HepG2 (cell line): Measurements from ENCODE around the gene DSCAM. TPM values are rescaled to one million over a fixed set of nuclear protein-coding genes. Genes with fewer than 3 reads are reported as not detected.

Source experiments
- ATAC-seq: fragments of 200-7000 bp; cut with Tn5 transposase; 3 replicates; pipeline ENCODE4 v1.9.1; 2020; ENCODE audit warnings: mild to moderate bottlenecking, moderate library complexity
- BruUV-seq: library from RNA; stranded (reverse); fragments of 400-500 nt; replicated peaks from 2 replicates; lab custom pipeline; 2021; lab: Mats Ljungman, UMichigan
- CTCF ChIA-PET: fragments of 300-600 bp; formaldehyde crosslinking; extraction: SDS; loops from one replicate; lab custom pipeline; 2021; ENCODE audit warnings: low total read pairs, inconsistent platforms, low intra/inter-chr PET ratio; lab: Yijun Ruan, JAX
- POLR2A ChIA-PET: fragments of 350-600 bp; sonication (Branson Sonifier 250); formaldehyde crosslinking; loops from one replicate; lab custom pipeline; 2020; ENCODE audit warnings: antibody characterized with exemption, inconsistent platforms; lab: Yijun Ruan, JAX
- DNase-seq: peaks from one replicate; pipeline ENCODE4 v3.0.0-alpha.2; 2015; ENCODE audit warnings: low spot score
- FAIRE-seq: peaks from 3 replicates; lab custom pipeline; 2011; peaks lifted over from hg19 to GRCh38; lab: Jason Lieb, UNC
- H2AFZ ChIP-seq: one replicate; pipeline ENCODE4 v1.6.1; 2011; ENCODE audit warnings: low read length, inconsistent platforms
- H3K27ac ChIP-seq: fragments of 300-600 bp; 3 replicates; pipeline ENCODE4 v1.8.0; 2011; ENCODE audit warnings: mixed run types, mild to moderate bottlenecking, mixed read lengths, low read length, inconsistent platforms; ENCODE audit not compliant: insufficient read depth; ENCODE audit errors: extremely low read length
- H3K27me3 ChIP-seq, 2 experiments: fragments of 200-600 bp in 1 of 2; 2 replicates in 1 of 2; 3 replicates in 1 of 2; pipeline versions ENCODE4 v1.6.0 to v1.8.0; 2011; ENCODE audit warnings: low read length in 2 of 2, mild to moderate bottlenecking in 2 of 2, moderate library complexity in 2 of 2, inconsistent platforms in 1 of 2; ENCODE audit not compliant: insufficient read depth in 2 of 2, control insufficient read depth in 1 of 2
- H3K36me3 ChIP-seq, 2 experiments: fragments of 200-600 bp in 1 of 2; replicated peaks in 1 of 2; 2 replicates in 1 of 2; 3 replicates in 1 of 2; pipeline versions ENCODE4 v1.5.1 to v1.8.0; 2011; ENCODE audit warnings: low read length in 2 of 2, inconsistent platforms in 1 of 2; ENCODE audit not compliant: insufficient read depth in 2 of 2, control insufficient read depth in 1 of 2
- H3K4me1 ChIP-seq: 2 replicates; pipeline ENCODE4 v1.5.1; 2012; ENCODE audit warnings: low read length, inconsistent platforms; ENCODE audit not compliant: insufficient read depth
- H3K4me2 ChIP-seq: 2 replicates; pipeline ENCODE4 v1.6.0; 2011; ENCODE audit warnings: low read depth, low read length, inconsistent platforms
- H3K4me3 ChIP-seq, 3 experiments: fragments of 200-600 bp in 1 of 3; sonication (generic), shearing (Covaris generic) in 1 of 3; replicated peaks in 1 of 3; 2 replicates each; pipeline ENCODE4 v1.5.1; 2011 to 2016; ENCODE audit warnings: low read length in 3 of 3, inconsistent platforms in 2 of 3, low read depth in 2 of 3, mild to moderate bottlenecking in 2 of 3, control low read depth in 1 of 3, mixed read lengths in 1 of 3; ENCODE audit not compliant: insufficient read depth in 1 of 3
- H3K79me2 ChIP-seq: one replicate; pipeline ENCODE4 v1.6.1; 2011; ENCODE audit warnings: low read length, inconsistent platforms; ENCODE audit not compliant: insufficient read depth
- H3K9ac ChIP-seq: 2 replicates; pipeline ENCODE4 v1.6.0; 2011; ENCODE audit warnings: mild to moderate bottlenecking, low read depth, low read length, inconsistent platforms; ENCODE audit not compliant: insufficient read depth
- H3K9me3 ChIP-seq: 2 replicates; pipeline ENCODE4 v1.5.1; 2012; ENCODE audit warnings: mild to moderate bottlenecking, low read length
- H4K20me1 ChIP-seq: 2 replicates; pipeline ENCODE4 v1.6.0; 2011; ENCODE audit warnings: inconsistent platforms, mild to moderate bottlenecking, low read length, moderate library complexity; ENCODE audit not compliant: insufficient read depth
- CSRNP2 ChIP-seq: sonication (generic); formaldehyde crosslinking; conservative IDR thresholded peaks from 2 replicates; pipeline ENCODE4 v1.8.0; 2022; ENCODE audit warnings: low read depth, missing genetic modification reagents
- CTCF ChIP-seq: sonication (generic); formaldehyde crosslinking; IDR thresholded peaks from 2 replicates; pipeline ENCODE4 v1.5.0; 2020; ENCODE audit warnings: mild to moderate bottlenecking, missing genetic modification reagents, moderate library complexity
- ETV5 ChIP-seq: IDR thresholded peaks from 2 replicates; pipeline ENCODE4 v1.6.1; 2018; ENCODE audit warnings: missing biosample characterization, missing genetic modification reagents, inconsistent platforms, borderline replicate concordance
- HDAC6 ChIP-seq: fragments of 200-600 bp; sonication (generic); IDR thresholded peaks from 2 replicates; pipeline ENCODE4 v1.7.0; 2017; ENCODE audit warnings: mild to moderate bottlenecking, antibody characterized with exemption, low read length, low read depth
- HNRNPLL ChIP-seq: fragments of 200-400 bp; formaldehyde crosslinking; IDR thresholded peaks from 2 replicates; pipeline ENCODE4 v1.6.1; 2017; ENCODE audit warnings: mild to moderate bottlenecking, low read depth, low read length; ENCODE audit not compliant: poor library complexity, severe bottlenecking
- HOXA7 ChIP-seq: sonication (generic); formaldehyde crosslinking; IDR thresholded peaks from 2 replicates; pipeline ENCODE4 v1.8.1; 2022; ENCODE audit warnings: mild to moderate bottlenecking, missing genetic modification reagents, moderate library complexity
- KMT2A ChIP-seq: sonication (generic); formaldehyde crosslinking; IDR thresholded peaks from 2 replicates; pipeline ENCODE4 v1.4.0; 2020; ENCODE audit warnings: missing genetic modification reagents
- MAFF ChIP-seq: IDR thresholded peaks from 2 replicates; pipeline ENCODE4 v1.6.1; 2011; ENCODE audit warnings: low read depth, low read length, improper control_type of control experiment
- MAFK ChIP-seq, 2 experiments: IDR thresholded peaks in 1 of 2; conservative IDR thresholded peaks in 1 of 2; 2 replicates each; pipeline ENCODE4 v1.6.1; 2011; ENCODE audit warnings: improper control_type of control experiment in 2 of 2, low read length in 2 of 2
- MNT ChIP-seq: fragments of 450-650 bp; IDR thresholded peaks from 2 replicates; pipeline ENCODE4 v1.6.1; 2016
- RAD21 ChIP-seq: fragments of 450-650 bp; formaldehyde crosslinking; IDR thresholded peaks from 2 replicates; pipeline ENCODE4 v1.5.0; 2020; ENCODE audit warnings: mild to moderate bottlenecking
- STAG1 ChIP-seq: sonication (generic); formaldehyde crosslinking; IDR thresholded peaks from 2 replicates; pipeline ENCODE4 v1.4.0; 2020; ENCODE audit warnings: missing genetic modification reagents
- XRCC5 ChIP-seq: fragments of 200-400 bp; formaldehyde crosslinking; optimal IDR thresholded peaks from 2 replicates; pipeline ENCODE3; 2017; ENCODE audit warnings: mild to moderate bottlenecking, low read length
- ZNF572 ChIP-seq: sonication (generic); formaldehyde crosslinking; IDR thresholded peaks from 2 replicates; pipeline ENCODE4 v1.5.1; 2020; ENCODE audit warnings: mild to moderate bottlenecking, missing genetic modification reagents
- ZNF879 ChIP-seq: sonication (generic); formaldehyde crosslinking; IDR thresholded peaks from 2 replicates; pipeline ENCODE4 v1.8.1; 2023; ENCODE audit warnings: missing genetic modification reagents
- ZNF883 ChIP-seq: sonication (generic); formaldehyde crosslinking; IDR thresholded peaks from 2 replicates; pipeline ENCODE4 v1.5.1; 2020; ENCODE audit warnings: mild to moderate bottlenecking, missing genetic modification reagents; ENCODE audit errors: not compliant biosample characterization
- WGBS: methylation state at CpG from one replicate; pipeline ENCODE4 v1.1.6; 2017; ENCODE audit warnings: low lambda C conversion rate; 5-methylcytosine and 5-hydroxymethylcytosine counted together
- in situ Hi-C: cut with HindIII; loops from 2 replicates; pipeline ENCODE4 v1.10.0; 2017; ENCODE audit warnings: low pct_unique_long_range_greater_than_20kb; ENCODE audit not compliant: extremely low pct_ligation_motif_present
- intact Hi-C: fragments of 100-400 bp; cut with micrococcal nuclease; formaldehyde crosslinking; loops from one replicate; pipeline ENCODE4 v1.10.0; 2022; ENCODE audit not compliant: unreplicated experiment
- polyA plus RNA-seq, 8 experiments: library from polyadenylated mRNA; depleted of rRNA in 3 of 8; stranded (reverse) in 7 of 8; unstranded in 1 of 8; fragments of >200 nt; fragmentation: Illumina TruSeq in 4 of 8; extraction: Trizol in 4 of 8; gene quantifications; 2 replicates each; pipeline versions ENCODE4 v1.2.1 to v1.2.3, GENCODE V29; 2011 to 2016; ENCODE audit warnings: low read depth in 4 of 8, missing spikeins in 1 of 8, mixed read lengths in 1 of 8; ENCODE audit not compliant: insufficient read depth in 1 of 8
- total RNA-seq, 5 experiments: library from RNA; depleted of rRNA; stranded (reverse); fragments of >200 nt; fragmentation: Illumina TruSeq; extraction: Trizol; gene quantifications; 2 replicates each; pipeline ENCODE4 v1.2.3, GENCODE V29; 2016; ENCODE audit warnings: low read depth in 1 of 5

Gene DSCAM
- total and polyA plus RNA-seq, 2 of the 13 experiments (the other 11 are each of a cell fraction or from before 2014, with no cell fraction given) = not detected

- ATAC-seq (peak; percentile 94), FAIRE-seq (no peak), DNase-seq (no peak)
- Histone ChIP-seq H3K4me1 (no peaks in the 10 kb centered on the region), H2AFZ (no peak overlapping the region), H3K27ac (no peak overlapping the region), H3K9me3 (peaks cover 35% of the 10 kb centered on the region), H3K9ac (no peak overlapping the region), H4K20me1 (no peaks in the 10 kb centered on the region), H3K79me2 (no peaks in the 10 kb centered on the region), H3K4me3 (no peak overlapping the region), H3K4me2 (no peak overlapping the region), H3K27me3 (no peaks in the 10 kb centered on the region), H3K36me3 (no peaks in the 10 kb centered on the region)
- no TSS peak for BruUV-seq
- POLR2A ChIA-PET = no interaction called here
- 2% methylated on average over 8 of the region's 23 CpGs for whole genome bisulfite sequencing
- in situ Hi-C loops = no loop called here
- TF ChIP-seq ZNF883 (CRISPR knock-in tag) (no peak), MAFK (conservative IDR thresholded peaks at IDR 0.05 in 1 of 2, IDR thresholded peaks at IDR 0.05 in 1 of 2; ENCODE audit: low read length in 2 of 2) (peak; percentile 32 to 33; a peak in 1 of 4 replicates), CTCF (peak; percentile 77), ZNF879 (CRISPR knock-in tag) (no peak), HDAC6 (no peak), CSRNP2 (no peak), XRCC5 (peak; percentile 60), HOXA7 (CRISPR knock-in tag) (no peak), ETV5 (CRISPR knock-in tag) (no peak), MAFF (0 out of 2 replicates have a peak, but pooled peaks have one; percentile 2), ZNF572 (no peak), STAG1 (peak; percentile 44), HNRNPLL (peak; percentile 76), RAD21 (CRISPR knock-in tag) (peak; percentile 44), KMT2A (CRISPR knock-in tag) (no peak), MNT (no peak)
- intact Hi-C loops = no loop called here
- CTCF ChIA-PET = interaction anchor here (1.3 kb wide), 1 partner anchor 243 kb away, joined by 5 read pairs; no protein-coding TSS in a partner anchor
Measured at GRCh38 chr21:40386294-40386911, 460.6 kb downstream of the DSCAM start.
